Fibroblast of lung (primary cell): Measurements from ENCODE around the gene FHIT.

Experiments
- CTCF ChIP-seq, 2 donors: IDR thresholded peaks in 1 of 2; conservative IDR thresholded peaks in 1 of 2; 1 replicate in 1 of 2; 2 replicates in 1 of 2; pipeline ENCODE4 v1.5.1; 2011 to 2012; ENCODE audit warnings: low read length in 2 of 2, control low read depth in 1 of 2, inconsistent platforms in 1 of 2, low read depth in 1 of 2, mild to moderate bottlenecking in 1 of 2
- EZH2 ChIP-seq: IDR thresholded peaks from 2 replicates; pipeline ENCODE4 v1.5.1; 2012; ENCODE audit warnings: low read length, control low read depth, mild to moderate bottlenecking; ENCODE audit errors: missing control alignments

DNA sequence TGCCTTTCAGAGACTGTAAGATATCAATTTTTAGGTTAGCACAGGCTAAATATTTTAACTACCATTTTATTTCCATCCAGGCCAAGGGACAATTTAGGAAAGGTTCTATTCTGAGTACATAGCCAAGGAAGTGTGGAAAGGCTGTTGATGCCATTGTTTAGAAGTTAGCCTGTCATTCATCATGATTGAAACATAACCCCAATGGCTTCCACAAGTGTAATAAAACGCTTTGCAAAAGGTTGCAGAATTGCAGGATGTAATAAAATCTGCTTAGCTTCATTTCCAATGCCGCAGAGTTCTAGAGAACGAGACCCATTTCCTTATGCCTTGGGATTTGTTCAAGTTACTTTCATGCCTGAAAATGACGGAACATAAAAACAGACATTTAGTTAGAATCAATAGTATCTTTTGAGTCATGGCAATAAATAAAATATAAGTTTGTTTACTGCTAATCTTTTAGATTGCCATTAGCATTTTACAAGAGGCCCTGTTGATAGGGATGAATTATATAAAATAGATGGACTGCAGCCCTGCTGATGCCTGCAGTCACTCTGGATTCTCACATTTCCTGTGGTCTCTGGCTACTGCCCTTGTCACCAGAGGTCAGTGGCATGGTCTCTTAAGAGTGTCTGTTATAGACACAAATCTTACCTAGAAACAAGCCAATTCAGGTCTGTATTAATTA is 1523.2 kb downstream of the FHIT start:
- TF ChIP-seq EZH2 (no peak), CTCF (conservative IDR thresholded peaks at IDR 0.05 in 1 of 2, IDR thresholded peaks at IDR 0.05 in 1 of 2; ENCODE audit: low read depth in 1 of 2, low read length in 2 of 2) (no peak)
